ENCODE results near the gene PHKB. TPM values are rescaled to one million over a fixed set of nuclear protein-coding genes. Genes with fewer than 3 reads are reported as not detected.

Gene PHKB
- total RNA-seq, 1 donor from 2014 or later = 195 TPM

DNA sequence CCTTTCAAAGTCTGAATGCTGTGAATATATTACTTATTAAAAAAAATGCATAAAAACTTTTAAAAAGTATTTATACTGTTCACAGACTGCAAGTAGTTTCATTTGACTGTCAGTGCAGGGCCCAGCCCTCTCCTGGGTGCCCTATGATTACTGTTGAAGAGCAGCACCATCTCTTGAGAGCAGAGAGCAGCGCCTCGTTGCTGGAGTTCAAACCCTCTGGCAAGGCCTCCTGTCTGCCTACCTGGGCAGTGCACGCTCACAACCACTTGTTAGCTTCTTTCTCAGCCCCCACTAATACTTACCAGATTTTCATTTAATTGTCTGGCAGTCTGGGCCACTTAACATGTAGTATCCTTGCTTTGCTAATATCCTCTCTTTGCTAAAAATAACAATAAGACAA lies 233.4 kb downstream of the PHKB start:
- DNase-seq = no peak

DNA sequence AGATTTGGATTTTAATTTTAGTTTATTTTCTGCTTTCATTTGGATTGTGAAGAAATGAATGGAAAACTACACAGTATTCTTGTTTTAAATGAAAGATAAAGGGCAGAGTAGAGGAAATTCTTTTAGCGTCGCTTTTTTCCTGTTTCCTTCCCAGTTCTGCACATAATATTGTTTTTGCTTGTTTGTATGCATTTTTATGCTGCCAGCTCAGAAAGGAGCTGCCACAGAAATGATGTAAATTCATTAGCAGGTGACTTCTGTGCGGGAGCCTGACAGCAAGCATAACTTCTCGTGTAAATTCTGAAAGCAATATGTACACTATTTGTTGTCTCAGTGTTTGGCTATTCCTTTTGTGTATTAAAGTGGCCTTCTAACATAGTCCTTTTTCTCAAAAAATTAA lies 234.6 kb downstream of the PHKB start:
- no peak for DNase-seq

DNA sequence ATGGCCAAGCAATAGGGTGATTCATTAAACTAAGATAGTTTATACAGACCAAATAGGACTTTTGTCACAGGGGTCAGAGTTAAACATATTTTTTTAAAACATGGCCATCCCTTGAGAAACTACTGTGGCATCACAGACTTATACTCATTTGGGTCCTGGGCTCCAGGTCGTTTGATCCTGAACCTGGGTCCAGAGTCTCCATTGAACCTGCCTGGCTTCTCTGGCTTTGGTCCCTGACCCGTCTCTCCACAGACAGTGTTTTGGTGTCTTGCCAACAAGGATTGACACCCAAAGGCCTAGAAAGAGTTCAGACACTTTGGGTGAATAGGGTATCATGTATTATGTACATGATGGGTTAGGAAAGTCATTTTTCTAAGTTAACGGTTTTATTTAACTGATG lies 236.7 kb downstream of the PHKB start:
- DNase-seq = no peak

DNA sequence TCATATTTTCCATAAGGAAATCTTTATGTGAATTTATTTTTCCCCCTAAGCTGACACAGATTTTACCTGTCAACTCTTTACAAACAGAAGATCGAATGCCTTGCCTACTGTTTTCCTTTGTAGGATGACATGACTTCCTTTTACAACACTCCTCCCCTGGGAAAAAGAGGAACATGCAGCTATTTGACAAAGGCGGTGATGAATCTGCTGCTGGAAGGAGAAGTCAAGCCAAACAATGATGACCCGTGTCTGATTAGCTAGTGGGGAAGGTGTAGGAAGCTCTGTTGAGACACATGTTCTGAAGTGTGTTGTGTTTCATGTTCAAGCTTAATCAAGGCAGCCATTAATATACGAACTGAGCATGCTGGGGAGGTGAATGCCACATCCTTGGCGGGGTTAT lies 238.0 kb downstream of the PHKB start:
- DNase-seq = no peak

DNA sequence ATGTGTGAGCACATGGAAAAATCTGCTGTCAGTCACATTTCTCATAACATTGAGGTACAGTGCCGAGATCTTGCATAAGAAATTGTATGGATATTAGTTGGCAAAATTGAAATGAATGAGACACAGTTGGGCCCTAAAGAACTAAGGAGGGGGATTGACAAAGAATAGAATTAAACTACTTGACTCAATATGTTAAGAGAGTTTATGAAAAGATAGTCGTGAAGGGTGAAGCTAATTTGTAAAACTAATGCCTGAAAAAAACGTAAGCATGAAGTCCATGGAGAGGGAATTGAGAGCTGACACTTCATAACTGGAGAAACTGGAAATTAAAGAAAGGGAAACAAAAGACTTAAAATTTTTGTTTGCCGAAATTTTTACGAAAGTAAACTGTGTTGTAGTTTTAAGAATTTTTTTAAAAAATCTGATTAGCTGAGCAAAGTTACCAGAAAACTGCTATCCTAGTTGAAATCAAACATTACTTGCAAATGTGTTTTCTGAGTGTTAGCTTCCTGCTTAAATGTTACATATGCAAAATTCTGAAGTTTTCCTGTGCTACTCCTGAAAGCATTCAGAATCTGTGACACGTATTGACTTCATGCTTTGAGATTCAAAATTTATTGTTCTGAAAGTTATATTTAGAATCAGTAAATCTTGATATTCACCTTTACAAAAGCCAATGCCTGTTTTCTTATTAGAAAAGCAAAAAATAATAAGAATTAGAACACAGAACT lies 239.9 kb downstream of the PHKB start:
- no peak for DNase-seq

DNA sequence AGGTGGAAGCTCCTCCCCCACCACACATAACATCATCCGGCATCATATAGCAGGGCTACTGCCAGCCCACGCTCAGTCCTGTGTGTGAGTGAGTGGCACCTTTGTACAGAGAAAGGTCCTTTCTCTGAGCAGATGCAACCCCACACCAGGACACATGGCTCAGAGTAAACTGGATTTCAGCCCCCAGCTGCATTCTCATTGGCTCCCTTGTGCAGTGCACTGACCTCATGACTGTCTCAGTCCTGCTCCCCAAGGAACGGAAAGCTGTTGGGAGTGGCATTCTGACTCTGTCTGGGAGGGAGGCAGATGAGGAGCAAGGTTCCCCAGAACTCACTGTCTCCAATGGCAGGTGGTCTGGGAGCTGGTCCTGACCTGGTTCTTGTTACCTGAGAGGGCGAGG lies 244.1 kb downstream of the PHKB start:
- DNase-seq = no peak

DNA sequence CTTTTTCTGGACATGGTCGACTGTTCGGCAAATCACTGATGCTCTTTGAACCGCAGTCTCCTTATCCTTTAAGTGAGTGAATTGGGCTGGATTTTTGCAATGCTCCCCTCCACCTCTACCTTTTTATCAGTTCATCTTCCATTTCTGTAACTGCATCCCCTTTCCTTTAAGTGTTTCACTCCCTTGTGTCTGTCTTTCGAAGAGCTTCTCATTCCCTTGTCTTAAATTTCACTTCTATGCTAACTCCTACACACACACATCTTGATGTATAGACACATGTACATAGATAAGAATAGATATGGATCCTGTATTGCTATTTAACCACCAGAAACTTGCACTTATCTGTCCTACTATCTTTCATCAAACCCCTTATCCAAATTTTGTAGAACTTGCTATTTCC lies 250.7 kb downstream of the PHKB start:
- no peak for DNase-seq

DNA sequence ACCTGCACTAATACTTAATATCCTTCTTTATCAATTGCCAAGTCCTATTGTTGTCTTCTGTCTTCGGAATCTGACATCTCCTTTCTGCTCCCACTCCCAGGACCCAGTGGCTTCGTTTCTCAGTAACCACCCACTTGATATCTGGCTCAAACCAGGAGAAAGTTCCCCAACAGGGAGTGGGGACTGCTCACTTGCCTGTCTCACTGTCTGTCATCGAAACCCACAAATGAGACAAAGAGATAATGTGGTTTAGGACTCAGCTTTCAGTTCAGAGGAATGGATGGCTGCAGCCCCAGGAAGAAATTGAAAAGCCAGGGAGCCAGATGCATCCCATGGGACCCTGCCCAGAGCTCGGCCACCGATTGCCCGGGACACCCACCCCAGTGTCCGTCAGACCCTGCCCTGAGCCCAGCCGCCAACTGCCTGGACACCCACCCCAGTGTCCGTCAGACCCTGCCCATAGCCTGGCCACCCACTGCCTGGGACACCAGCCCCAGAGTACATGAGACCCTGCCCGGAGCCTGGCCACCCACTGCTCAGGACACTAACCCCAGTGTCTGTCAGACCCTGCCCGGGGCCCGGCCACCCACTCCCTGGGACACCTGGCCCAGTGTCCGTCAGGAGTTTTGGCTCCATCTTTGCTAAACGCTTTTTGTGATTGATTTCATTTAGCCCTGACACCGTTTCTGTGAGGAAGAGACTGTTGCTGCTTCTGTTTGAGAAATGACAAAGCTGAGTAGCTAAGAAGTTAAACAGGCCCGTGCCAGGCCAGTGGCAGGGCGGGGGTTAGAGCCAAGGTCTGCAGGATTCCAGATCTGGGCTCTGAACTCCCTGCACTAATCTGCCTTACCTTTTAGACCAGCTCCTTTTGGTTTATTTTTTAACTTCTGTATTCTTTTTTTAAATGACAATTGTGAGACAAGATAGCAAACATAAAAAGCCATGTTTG lies 251.4 kb downstream of the PHKB start:
- DNase-seq = no peak

DNA sequence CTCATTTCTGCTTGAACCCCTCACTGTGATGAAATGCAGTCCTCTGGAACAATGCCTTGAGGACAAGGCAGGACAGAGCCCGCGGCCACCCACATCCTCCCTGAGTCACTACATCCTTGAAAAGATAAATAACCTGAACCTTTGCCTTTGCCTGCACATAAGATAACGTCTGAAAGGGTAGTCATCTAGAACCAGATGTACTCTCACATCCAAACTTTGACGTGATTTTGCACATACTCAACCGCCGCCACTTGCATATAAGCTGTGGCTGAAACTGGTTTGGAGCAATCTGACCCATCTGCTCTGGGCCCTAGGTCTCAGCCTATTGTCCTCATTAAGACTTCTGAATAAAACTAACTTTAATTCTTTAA lies 252.1 kb downstream of the PHKB start:
- no peak for DNase-seq

DNA sequence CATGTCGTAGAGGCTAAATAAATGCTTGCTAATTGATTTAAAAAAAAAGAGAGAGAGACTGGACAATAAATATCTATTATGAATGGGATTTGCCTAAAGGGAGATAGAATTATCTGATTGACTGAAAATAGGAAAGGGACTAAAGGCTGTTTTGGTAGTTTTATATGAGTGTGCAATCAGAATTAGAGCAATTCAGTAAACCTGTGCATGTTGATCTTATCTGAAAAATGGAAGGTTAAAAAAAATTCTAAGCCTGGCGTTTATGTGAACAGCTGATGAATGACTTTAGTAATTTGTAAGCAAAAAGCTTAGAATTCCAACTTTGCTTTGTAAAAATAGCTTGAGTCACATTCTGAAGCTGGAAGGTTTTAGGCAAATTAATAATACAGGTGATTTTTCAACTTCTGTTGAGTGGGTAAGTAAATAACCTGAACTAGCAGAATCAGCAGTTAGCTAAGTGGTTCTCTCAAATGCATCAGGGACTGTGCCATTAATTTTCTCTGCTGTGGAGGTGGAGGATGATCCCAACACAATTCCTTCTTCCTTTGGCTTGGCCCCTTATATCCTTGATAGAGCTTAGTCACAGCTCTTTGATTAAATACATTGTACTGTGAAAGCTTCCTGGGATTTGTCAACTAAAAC lies 254.4 kb downstream of the PHKB start:
- no peak for DNase-seq

DNA sequence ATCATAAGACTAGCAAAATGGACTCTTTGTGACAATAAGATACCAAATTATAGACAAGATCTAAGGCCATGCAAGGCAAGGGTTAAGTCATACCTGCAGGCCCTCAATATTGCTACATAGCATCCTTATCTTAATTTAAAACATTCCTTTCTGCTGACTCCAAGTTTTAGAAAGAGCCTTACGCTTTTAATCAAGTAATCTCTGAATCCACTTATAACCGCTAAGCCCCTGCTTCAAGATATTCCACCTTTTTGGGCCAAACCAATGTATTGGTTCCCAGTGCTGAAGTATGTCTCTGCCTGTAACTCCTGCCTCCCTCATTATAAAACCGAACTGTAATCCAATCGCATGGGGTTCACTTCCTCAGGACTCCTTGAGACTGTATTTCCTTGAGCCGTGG lies 255.4 kb downstream of the PHKB start:
- DNase-seq = no peak

DNA sequence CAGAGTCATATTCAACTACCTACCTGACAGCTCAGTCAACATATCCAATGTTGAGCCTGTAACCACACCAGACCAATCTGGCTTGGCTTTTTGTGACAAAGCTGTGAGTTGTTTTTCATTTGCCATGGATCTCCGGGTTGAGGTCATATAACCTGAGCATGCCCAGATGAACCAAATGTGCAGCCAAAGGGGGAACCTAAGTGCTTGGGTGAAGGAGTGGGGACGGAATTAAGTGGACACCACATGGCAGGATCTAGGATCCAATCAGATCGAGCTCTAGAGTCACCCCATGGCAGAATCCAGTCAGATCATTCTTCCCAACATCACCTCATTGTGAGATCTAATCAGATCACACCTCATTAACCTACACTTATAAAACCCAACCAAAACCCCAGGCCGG lies 258.6 kb downstream of the PHKB start:
- DNase-seq = no peak

DNA sequence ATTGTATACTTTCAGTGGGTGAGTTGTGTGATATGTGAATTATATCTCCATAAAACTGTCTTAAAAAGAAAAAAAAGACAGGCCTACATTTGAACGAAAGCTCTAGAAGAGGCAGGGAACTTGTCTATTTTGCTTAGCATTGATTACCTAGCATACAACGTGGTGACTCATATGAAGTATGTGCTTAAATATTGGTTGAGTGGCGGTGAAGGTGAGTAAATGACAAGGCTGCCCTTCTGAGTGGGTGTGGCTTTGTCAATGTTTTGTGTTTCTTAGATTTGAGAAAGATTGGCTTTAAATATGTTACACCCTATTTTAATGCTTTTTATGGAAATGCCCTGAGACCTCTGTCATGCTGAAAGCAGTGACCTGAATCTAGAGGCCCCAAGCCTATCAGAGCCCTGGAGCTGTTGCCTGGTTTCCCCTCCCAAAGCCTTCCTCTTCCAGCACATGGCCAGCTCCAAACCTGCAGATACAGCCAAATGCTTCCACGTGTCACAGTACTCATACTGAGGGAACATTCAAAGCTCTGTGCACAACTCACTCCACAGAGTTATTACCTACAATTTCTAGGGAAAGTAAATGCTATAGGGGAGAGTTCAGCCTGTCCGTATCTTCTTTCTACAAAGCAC lies 260.0 kb downstream of the PHKB start:
- no peak for DNase-seq

DNA sequence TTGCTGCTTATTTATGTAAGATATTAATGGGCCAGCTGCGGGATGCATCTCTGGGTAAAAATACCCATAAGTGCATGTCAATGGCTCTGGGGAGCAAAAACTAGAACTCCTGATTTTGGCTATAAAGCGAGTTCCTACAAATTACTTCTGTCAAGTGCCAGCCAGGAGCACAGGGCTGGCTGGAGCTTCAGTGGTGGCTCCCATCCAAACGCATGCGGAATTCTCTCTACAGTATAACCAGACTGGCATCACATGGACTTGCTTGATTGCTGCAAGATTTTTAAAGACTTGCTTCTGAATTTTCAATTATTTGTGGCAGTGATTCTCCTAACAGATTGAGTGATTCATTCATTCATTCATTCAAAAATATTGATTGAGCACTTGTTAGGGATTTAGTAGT lies 260.9 kb downstream of the PHKB start:
- no peak for DNase-seq

DNA sequence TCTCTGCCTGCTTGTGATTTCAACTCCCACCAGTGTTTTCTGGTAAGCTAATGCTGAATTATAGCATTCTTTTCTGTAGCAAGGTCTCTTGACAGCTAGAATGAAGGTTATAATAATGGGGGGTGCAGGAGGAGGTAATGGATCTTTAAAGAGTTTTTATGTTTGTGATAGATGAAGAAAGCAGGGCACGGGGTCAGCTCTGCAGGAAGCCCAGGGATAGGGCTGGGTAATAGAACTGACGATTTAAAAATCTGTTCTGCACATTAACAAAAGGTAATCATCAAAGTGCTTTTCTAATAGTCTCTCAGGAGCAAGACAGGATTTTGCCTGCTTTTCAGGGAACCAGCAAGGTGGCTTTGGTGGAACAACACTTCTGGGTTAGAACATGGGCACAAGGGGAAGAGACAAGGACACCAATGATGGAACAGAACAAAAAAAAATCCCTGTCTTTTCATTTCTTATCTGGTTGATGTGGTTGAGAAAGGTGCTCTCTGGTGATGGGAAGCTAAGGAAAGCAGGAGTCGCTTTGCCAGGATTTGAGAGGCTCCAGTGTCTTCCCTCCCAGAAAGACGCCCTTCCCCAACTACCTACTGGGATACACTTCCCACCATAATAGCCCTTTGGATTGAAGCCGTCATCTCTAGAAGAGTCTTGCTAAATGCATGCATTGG lies 263.1 kb downstream of the PHKB start:
- no peak for DNase-seq

DNA sequence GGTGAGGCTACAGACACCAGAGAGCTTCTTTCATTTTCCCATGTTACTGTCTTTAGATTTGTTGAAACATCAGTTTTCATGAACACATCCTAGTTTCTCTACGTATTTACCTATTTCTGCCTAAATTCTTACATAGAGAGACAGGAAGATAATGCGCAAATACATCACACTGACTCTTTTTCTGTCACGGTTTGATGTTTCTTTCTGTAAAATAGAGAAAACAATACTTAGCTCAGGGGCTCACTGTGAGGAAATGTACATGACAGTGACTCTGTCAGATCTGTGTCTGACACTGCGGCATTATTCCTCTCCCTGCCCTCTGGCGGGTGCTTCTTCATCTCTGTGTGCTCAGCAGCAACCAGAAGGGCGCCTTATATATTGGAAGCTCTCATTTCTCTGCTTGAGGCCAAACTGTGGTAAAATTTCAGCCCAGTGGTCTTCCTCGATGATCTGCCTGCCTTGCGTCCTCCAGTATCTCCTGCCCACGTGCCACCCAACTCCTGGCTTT lies 264.1 kb downstream of the PHKB start:
- DNase-seq = no peak

DNA sequence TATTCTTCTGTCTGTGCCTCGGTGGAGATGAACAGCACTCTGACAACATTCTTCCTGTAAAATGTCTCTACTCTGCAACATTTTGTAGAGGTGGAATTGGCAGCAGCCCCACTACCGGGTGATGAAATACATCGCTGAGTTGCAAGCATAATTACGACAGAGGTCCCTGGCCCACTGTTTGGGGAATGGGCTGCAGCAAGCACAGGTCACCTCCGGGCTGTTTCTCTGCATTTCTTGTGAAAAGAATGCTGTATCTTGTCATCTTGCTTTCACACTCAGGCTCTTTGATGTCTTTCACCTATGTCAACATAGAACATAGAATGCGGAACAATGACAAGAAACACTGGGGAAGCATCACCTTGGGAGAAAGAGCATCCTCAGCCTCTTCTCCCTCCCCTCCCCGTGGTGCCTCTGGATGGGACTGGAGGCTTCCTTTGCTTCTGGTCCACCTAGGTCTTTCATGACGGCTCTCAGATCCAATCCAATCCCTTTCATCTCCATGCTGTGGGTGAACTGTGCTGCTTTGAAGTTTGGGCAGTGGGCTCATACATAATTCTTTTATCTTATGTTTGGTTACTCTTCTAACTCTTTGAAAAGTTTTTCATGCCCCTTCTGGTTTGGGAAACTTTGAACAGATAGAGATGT lies 265.0 kb downstream of the PHKB start:
- no peak for DNase-seq

DNA sequence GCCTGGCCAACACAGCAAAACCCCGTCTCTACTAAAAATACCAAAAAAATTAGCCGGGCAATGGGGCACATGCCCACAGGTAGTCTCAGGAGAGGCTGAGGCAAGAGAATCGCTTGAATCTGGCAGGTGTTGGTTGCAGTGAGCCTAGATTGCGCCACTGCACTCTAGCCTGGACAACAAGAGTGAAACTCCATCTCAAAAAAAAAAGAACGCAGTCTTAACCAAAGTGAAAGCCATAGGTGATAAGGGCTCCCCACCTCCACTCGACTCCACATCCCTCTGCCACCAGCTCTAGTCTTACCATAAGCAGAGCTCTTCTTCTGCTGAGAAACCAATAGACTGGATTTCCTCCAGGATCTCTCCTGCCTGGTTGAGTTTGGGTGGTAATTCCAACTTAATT lies 266.0 kb downstream of the PHKB start:
- no peak for DNase-seq

DNA sequence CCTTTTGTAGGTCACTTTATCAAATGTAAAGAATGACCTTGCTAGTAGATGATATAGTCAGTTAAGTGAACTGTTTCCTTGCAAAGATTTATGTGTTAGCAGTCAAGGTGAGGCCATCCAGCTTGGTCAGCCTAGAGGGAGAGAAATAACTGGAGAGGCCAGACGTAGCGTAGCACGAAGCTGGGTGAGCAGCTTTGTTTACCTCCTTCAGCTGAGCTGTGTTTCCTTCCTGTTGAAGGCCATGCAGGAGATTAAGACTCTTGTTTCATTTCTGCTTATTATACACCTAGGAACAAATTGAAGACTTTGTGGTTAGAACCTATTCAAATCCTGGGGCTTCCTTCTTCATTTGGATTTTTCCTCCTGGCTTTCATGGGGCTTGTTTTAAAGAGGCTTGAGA lies 267.1 kb downstream of the PHKB start:
- DNase-seq = no peak

DNA sequence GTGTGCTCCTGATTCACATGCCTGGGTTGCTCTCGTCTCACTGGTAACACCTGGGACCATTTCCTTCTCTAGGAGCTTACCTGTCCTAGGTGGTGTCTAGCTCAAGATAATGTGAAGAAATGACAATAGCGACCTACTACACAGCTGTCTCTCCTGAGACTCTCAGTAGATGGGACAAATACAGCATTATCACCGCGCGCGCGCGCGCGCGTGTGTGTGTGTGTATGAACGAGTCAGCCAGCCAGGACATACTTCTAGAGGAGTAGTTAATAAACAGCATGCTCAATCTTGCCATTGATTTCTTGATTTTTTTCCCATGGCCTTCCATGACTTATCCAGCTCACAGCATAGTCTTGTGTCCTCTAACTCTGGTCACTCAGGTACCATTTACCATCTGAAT lies 268.6 kb downstream of the PHKB start:
- no peak for DNase-seq

DNA sequence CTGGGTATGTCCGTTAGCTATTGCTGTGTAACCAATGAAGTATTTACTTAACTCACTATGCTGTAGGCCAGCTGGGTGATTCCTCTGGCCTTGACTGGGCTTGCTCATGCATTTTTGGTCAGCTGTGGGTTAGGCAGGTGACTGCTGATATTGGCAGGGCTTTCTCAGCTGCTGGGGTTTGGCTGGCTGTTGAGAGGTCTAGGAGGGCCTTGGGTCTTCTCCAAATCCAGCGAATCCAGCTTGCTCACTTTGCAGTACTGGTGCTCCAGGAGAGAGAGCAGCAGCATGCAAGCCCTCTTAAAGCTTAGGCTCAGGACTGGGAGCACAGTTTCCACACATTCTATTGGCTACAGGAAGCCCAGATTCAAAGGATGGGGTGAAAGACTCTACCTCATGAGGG lies 270.1 kb downstream of the PHKB start:
- no peak for DNase-seq

DNA sequence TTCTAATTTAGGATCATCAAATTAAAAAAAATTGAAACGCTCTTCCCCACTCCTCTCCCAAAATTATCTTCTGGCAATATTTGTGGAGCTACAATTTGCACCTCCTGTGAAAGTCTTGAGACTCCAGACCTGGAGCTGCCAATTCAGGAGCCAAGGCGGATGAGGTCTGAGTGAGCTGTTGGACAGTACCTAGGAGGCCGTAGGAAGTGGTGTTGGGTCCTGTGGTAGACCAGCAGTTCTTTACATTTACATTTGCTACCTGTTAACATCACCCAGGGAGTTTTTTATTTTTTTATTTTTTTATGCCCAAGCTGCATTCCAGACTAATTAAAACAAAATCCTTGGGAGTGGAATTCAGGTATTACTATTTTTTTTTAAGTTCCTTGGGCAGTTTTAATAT lies 271.0 kb downstream of the PHKB start:
- DNase-seq = no peak
